Measurements from ENCODE around the gene HAUS1.
"Not testable (repeated sequence)": the region's sequence is repeated elsewhere in the genome, so short reads cannot be mapped to it uniquely, and the experiment has no call there.

The HAUS1 gene, protein sequence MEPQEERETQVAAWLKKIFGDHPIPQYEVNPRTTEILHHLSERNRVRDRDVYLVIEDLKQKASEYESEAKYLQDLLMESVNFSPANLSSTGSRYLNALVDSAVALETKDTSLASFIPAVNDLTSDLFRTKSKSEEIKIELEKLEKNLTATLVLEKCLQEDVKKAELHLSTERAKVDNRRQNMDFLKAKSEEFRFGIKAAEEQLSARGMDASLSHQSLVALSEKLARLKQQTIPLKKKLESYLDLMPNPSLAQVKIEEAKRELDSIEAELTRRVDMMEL

DNA sequence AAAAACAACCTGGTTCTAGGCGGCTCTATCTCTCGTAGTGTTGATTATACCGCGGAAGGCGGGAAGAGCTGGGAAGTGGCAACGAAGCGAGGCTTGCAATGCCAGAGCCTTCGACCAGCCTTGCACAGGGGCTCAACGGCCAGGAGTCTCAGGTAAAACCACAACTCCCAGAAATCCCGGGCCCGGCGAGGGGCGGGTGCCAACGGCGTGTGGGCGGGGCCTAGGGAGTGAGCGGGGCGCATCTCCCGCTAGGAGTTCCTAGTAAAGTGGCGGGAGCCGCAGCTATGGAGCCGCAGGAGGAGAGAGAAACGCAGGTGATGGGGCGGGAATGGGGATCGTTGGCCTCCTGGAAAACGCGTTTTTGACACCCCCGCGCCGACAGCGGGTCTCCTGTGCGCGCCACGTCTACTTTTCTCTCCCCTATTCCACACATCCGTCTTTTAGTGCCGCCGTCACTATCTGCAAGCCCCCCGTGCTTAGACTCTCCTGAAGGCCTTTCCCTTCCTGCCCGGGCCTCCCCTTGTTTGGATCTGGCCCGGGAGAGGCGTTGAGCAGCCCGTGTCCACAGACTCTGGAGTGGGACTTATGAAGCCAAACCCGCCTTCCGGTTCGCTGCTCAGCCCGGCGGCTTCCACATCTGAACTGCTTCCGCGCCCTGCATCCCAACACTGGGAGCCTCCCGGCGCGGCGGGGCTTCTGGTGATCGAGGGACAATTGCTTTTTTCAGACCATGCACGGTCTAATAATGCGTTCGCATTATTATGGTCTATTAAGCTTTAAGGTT is at the start of gene HAUS1:
Gene HAUS1, plus strand, starts transcription at position 258 of the 784 bp plus-strand sequence. Its CDS starts 27 bp downstream, at position 285.
- peak; percentile 89 to 94 for DNase-seq

DNA sequence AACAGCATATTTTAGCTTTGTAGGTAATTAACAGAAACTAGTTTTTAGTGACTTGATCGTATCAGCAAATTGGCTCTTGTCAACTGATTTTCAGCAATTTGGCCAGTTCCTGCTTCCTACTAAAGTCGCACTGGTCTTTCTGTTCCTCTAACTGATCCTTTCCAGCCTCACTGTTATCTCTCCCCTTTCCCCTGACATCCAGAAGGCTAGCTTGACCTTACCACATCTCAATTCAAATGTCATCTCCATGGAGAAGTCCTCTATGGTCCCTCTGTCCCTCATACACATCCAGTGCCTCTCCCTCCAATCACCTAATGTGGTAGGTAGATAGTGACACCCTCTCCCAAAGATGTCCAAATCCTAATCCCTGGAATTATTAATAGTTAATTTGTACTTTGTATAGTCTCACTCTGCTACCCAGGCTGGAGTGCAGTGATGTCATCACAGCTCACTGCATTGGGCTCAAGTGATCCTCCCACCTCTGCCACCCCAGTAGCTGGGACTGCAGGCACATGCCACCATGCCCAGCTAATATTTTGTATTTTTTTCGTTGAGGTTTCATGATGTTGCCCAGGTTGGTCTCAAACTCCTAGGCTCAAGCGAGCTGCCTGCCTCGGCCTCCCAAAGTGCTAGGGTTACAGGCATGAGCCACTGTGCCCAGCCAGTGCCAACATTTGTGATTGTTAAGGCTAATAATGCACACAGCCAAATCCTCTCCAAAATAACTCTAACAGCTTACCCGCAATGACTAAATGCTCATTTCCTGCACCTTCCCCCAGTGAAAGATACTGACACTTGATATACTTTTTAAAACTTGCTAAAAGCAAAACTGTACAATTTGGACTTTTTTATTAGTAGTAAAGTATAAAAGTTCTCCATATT is 49.0 kb upstream of the HAUS1 start:
- no peak for DNase-seq

DNA sequence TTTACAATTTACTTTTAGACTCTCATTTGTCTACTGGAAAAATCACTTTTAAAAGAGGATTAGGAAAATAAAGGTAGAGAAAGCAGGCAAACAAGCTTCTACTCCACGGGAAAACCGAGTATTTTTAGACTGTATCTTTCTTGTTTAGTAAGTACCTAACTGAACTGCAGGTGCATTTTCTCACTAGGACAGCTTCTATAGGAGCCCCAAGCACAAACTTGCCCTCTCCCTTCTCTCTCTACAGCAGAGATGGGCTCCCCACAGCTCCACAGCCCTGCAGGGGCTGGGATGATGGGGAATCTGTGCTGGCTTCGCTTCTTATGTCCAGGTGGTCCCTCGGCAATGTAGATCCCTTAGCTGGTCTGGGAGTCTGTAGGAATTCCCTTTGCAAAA is 48.4 kb upstream of the HAUS1 start:
- DNase-seq = no peak

DNA sequence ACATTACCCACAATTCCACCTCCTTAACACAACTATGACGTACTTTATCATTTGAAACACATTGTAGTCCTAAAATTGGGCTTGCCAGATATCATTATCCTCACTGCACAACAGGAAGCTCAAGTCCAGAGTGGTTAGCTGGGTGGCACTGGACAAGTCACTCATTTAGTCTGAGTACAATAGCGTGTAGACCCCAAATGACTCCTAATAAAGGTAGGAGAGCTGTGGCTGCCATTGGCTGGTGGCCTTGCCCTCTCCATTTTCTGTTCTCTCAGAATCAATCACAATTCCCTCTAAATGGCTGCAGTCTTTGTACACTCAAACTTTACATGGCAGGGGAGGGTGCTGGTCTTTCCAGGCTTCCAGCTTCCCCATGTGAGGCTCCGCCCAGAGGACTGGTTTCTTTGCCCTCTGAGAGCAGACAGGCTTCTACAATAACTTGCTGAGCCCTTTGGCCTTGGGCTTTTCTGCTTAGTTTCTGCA is 43.8 kb upstream of the HAUS1 start:
- no peak for DNase-seq

DNA sequence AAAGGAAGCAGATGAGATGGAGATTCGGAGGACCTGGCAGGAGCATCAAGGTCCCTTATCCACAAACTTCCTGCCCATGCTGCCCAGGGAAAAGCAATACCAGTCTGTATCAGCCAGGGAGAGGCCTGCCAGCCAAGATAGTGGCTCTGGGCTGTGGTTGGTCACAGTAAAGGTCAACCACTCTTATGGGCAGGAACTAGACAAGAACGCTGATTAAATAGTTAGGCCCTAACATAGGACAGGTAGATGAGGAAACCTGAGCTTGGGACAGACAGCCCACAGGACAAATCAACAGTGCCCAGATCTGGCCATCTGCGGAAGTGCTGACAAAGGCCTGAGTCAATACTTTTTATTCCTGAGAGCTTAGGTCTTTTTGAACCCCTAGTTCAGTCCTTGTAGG is 42.8 kb upstream of the HAUS1 start:
- no peak for DNase-seq

DNA sequence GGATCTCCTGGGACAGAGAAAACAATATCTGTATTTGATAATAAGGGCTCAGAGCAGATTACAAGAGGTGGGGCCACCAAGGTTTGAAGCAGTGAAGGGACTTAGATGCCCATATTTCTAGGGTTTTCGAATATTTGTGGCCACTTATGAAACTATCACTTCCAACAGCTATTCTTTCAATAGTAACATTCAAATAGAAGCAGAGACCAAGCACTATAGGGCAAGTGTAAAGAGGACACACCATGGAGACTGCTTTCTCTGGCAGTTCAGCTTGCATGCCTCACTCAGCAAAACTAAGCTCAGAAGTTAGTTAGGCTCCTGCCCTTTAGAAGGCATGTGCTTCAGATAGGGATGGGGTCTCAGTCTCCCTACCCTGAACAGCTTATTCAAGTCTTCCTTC is 42.4 kb upstream of the HAUS1 start:
- DNase-seq = no peak

DNA sequence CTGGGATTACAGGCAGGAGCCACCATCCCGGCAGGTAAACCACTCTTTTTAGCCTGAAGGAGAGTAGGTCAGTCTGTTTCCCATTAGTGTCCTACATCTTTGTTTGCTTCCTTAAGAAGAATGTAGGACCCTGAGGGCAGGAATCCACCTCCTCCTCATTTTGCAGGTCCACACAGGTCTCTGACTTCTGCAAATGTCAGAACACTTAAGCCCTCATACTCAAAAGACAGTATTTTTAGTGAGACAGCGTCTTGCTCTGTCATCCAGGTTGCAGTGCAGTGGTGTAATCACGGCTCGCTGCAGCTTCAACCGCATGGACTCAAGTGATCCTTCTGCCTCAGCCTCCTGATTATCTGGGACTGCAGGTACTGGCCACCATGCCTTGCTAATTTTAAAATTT is 41.4 kb upstream of the HAUS1 start:
- DNase-seq = no peak

DNA sequence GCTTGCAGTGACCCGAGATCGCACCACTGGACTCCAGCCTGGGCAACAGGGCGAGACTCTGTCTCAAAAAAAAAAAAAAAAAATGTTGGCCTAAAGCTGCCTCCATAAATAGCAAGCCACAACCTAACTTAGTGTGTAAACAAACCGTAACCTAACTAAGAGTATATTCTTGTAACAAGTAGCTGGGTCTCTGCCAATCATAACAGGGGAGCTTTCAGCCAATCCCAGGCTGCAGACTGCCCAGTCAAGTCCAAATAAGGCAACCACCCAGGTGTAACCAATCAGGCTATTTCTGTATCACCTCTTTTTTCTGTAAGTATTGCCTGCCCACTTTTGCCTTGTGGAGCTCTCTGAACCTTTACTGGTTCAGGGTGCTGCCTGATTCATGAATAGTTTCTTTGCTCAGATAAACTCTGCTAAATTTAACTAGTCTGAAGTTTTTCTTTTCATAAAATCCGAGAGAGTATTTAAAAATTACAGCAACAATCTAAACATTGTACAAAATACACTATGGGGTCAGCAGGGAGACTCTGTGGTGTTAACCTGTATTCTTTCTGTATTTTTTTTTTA is 36.7 kb upstream of the HAUS1 start:
- DNase-seq = peak in 1 of 2 experiments; percentile 37

DNA sequence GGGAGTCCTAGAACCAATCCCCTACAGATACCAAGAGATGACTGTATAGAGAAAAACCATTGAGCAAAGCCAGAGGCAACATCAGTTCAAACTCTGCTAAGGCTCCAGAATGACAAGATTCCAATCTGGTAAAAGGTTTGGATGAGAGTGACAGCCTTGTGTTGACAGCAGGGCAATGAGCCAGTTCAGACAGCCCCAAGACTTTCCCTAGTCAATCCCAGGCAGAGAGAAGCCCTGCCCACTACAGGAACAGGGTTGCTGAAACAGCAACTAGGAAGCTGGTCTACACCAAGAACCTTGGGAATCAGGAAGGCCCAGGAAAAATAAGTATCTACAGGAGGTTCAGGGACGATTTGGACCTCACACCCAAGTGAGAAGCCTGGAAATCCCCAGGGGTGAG is 35.4 kb upstream of the HAUS1 start:
- DNase-seq = no peak

DNA sequence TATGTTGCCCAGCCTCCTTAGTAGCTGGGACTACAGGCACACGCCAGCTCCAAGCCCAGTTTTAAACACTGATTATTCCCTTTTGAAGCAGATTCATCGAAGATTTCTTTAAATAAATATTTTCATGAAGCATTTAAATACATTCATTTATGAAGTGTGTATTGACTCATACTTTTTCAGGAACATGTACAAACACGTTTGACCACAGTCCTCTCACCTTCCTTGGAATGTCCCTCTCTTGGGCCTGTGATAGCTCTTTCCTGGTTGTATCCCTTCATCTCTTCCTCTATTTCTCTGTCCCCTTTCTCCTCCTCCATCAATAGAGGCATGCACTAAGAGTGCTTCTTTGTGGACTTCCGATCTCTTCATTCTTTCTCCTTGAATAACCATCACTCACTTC is 34.7 kb upstream of the HAUS1 start:
- no peak for DNase-seq

DNA sequence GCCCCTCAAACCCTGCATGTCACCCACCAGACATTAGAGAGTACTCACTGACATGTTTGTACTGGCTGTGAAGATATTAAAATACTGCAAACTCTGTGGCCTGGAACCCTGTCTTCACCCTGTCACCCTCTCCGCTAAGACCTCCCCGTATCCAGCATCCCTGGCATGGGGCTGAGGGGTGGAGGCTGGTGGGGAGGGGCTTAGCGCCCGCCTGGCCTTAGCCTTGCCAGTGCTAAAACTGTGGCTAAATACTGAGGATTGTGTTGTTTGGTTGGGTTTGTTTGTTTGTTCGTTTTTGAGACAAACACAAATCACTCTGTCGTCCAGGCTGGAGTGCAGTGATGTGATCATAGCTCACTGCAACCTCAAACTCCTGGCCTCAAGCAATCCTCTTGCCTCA is 34.0 kb upstream of the HAUS1 start:
- no peak for DNase-seq

DNA sequence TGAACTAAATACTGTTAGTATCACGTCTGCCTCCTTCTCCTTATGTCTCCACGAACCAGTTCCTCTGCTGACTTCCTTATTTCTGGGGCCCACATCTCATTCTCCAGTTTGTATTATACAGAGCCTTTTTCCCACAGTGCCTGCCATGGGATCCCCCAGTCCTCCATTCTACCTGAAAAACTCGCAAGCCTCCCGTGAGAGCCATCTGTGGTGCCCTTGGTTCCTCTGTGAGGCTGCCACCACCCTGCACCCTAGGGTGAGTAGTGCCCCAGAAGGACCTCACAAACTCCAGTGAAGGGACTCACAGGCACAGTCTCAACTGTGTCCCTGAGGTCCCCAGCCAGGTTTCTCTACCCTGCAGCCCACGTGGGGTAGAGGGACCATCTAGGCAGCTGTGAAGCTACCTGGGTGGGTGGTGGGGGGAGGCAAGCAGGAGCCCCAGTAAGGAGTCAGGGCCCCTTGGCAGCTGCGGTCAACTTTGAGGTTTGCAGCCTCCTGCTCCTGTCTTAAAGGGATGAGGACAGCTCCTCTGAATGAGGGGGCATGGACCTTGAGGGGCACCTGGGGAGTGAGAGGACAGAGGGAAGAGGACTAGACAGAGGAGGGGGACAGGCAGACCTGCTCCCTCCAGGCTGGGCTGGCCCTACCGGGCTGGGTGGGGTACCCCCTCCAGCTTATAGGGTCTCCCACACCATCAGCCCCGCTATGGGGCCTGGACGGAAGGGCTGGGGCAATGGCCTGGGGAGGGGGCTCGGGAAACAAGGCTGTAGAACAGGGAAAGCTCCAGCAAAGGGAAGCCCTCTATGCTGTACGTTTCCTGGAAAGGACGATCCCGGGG is 33.2 kb upstream of the HAUS1 start:
- no peak for DNase-seq

DNA sequence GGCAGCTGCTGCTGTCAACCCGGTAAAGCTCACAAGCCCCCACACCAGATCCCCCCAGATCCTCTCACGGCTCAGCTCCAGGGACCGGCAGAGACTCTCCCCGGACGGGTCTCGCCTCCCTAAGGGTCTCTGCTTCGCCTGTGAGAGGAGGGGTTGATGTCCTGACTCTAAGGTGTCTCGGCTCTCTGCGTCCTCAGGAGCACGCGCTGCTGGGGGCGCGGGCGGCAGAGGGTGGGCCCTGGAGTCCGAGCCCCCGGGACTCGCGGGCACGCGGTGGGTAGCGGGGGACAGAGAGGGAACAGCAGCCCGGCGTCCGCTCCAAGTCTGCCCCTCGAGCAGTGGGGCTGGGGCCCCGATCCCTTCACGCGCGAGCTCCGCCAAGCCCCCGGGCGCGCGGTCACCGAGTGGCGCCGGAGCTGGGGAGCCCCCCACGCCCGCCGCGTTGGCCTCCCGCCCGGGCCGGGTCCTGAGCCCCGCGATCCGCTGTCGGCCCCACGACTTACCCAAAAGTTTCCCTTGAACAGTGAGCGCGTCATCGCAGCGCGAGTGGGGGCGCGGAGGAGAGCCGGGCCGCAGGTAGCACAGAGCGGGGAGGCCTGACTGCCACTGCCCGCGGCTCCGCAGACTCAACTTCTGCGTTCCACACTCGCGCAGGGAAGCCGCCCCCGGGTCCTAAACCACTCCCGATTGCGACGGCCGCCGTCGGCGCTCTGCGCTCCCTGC is 32.4 kb upstream of the HAUS1 start, which contains the start of gene PSTPIP2:
Gene PSTPIP2, minus strand, starts transcription at position 608 of the 723 bp plus-strand sequence. Its CDS starts 72 bp downstream, at position 536.
- peak in 1 of 2 experiments; percentile 15 for DNase-seq

DNA sequence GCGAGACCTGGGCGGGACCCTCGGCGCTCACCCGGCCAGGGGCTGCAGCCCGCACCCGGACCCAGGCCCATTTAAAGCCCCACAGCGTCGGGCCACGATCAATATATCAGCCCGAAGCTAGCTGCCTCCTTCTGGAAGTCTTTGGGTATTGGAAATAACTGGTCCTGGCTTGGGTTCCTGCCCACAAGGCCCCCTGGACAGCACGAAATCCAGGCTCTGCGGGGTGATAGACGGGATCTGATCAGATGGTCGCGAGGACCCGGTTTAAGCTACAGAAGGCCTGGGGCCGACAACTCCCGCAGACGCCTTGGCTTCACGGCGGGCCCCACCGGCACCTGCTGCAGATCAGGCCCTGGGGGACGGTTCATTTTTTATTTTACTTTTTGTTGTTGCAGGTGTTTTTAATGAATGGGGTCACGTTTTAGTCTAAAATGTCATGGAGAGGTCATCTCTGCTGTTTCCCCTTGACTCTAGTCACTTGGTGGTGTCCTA is 31.8 kb upstream of the HAUS1 start:
- DNase-seq = no peak

DNA sequence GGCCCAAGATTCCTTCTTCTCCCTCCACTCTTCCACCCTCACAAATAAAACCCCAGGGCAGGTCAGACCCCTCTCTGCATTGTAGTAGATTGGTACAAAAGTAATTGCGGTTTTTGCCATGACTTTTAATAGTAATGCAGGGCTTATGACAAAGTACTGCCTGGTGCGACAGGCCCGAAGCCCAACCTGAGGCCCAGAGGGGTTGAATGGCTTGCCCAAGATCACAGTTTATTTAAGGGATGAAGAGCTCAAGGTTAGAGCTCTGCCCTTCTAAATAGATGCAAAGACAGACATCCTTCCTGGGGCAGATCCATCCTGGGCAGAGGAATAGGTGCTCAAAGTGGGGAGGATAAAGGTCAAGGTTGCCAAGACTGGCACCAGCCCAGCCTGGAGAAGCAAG is 31.2 kb upstream of the HAUS1 start:
- DNase-seq = no peak

DNA sequence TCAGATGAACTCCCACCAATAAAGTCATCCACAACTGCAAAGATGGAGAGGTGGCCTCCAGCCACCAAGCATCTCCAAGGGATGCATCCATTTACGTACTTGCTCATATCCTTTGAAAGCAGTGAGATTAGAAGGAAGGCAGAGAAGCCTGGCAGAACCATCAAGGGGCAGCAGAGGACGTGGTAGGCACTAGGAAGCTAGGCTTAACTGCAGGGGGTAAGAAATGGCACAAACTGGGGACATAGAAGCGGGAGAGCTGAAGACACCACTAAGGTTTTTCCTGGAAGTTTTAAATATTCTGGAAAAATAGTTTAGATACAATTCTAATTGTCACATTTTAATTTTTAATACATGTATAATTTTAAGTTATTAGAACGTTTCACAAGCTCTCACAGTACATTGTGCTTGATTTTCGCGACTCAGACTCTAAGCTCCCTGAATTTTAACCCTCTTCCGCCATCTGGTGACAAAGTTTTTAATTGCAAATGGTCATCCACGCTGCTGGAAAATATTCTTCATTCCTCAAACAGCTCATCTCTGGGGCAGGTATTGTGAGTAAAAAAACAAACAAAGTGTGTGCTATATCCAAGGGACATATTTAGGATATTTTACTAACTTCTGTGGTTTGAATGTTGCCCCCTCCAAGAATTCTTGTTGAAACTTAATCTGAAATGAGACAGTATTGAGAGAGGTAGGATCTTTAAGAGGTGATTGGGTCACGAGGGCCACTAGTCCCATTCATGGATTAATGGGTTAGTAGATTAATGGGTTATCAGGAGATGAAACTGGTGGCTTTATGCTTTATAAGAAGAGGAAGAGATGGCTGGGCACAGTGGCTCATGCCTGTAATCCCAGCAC is 30.5 kb upstream of the HAUS1 start:
- DNase-seq = peak; percentile 55 to 60

DNA sequence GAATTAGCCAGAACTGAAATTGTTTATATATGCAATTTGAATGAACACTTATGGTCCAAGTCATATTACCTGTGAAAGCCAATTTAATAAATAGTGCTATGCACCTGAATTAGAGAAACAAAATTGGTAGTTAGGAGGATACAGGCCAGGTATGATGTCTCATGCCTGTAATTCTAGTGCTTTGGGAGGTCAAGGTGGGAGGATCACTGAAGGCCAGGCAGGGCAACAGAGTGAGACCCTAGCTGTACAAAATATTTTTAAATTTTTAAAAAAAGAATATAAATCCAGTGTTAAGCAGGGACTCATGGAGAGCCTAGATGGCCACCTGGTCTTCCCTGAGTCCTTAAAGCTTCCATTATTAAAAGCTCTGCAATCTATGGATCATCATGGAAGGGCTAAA is 24.8 kb upstream of the HAUS1 start:
- no peak for DNase-seq

DNA sequence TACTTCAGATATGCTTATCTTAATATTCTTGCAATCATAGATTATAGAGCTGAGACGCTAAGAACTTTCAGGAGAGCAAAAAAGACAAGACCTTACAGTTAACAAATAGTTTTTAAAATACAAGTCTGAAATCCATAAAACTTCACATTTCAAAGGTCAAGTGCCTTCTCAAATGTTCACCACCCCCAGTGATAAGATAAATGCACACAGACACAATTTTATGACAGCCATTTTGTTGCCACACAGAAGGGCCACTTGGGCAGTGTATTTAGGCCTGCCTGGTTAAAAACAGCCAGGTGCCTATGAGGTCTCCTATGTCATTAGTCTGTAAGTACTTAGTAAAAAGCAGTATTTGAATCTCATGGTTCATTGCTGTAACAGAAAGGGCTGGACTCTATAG is 24.0 kb upstream of the HAUS1 start:
- DNase-seq = no peak

DNA sequence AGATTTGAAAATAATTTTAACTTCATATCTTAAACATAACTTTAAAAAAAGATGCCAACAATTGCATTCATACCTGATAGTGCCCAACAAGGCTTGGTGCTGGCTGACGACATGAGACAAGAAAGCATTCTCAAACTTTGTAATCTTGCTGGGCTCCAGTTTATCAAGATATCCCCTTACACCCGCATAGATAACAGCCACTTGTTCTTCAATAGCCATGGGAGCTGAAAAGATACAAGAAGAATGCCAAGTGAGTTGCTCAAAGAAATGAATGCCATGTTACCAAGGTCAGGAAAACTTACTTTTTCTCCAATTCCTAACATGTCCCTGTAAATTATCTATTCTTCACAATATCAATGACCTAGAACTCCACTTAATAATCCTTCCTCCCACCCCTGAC is 19.8 kb upstream of the HAUS1 start:
- DNase-seq = no peak

DNA sequence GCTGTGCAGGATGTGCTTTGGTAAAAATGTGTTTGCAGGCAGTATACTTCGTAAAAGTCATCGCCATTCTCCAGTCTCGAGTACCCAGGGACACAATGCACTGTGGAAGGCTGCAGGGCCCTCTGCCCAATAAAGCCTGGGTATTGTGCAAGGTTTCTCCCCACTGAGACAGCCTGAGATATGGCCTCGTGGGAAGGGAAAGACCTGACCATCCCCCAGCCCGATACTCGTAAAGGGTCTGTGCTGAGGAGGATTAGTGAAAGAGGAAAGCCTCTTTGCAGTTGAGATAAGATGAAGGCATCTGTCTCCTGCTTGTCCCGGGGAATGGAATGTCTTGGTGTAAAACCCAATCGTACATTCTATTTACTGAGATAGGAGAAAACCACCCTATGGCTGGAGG is 15.7 kb upstream of the HAUS1 start:
- not testable (repeated sequence) for DNase-seq

Data from NCI-H2081 (cell line).